Endothelial cell of umbilical vein (primary cell): ENCODE measurements around the gene IL3RA. TPM values are rescaled to one million over a fixed set of nuclear protein-coding genes. Genes with fewer than 3 reads are reported as not detected.

ENCODE experiments used
- BruUV-seq: library from RNA; stranded (reverse); fragments of 400-500 nt; replicated peaks from 2 replicates; lab custom pipeline; 2021; lab: Mats Ljungman, UMichigan
- CTCF ChIA-PET: fragments of 300-600, 350-600 bp; sonication (Branson Sonifier 250); formaldehyde crosslinking; loops from one replicate; lab custom pipeline; 2021; ENCODE audit warnings: antibody characterized with exemption, inconsistent platforms; lab: Charles Lee
- POLR2A ChIA-PET: fragments of 300-600, 350-600 bp; sonication (Branson Sonifier 250); formaldehyde crosslinking; loops from one replicate; lab custom pipeline; 2021; ENCODE audit warnings: antibody characterized with exemption, inconsistent platforms; lab: Charles Lee
- DNase-seq: peaks from one replicate; pipeline ENCODE4 v3.0.0-alpha.2; 2011; ENCODE audit warnings: low read depth, low spot score
- FAIRE-seq: peaks from 2 replicates; lab custom pipeline; 2011; peaks lifted over from hg19 to GRCh38; lab: Jason Lieb, UNC
- H2AFZ ChIP-seq: 2 replicates; pipeline ENCODE4 v1.6.0; 2012; ENCODE audit warnings: low read depth, low read length, control low read depth, inconsistent platforms
- H3K27ac ChIP-seq: 2 replicates; pipeline ENCODE4 v1.5.1; 2011; ENCODE audit warnings: low read depth, mild to moderate bottlenecking, control low read depth, low read length, moderate library complexity; ENCODE audit not compliant: insufficient read depth
- H3K27me3 ChIP-seq, 2 experiments: 2 replicates each; pipeline versions ENCODE4 v1.6.0 to v1.6.1; 2011; ENCODE audit warnings: low read length in 2 of 2, mixed read lengths in 1 of 2; ENCODE audit not compliant: control insufficient read depth in 2 of 2, insufficient read depth in 2 of 2
- H3K36me3 ChIP-seq, 2 experiments: 2 replicates in 1 of 2; 3 replicates in 1 of 2; pipeline ENCODE4 v1.5.1; 2011; ENCODE audit warnings: low read length in 2 of 2, mild to moderate bottlenecking in 1 of 2, moderate library complexity in 1 of 2; ENCODE audit not compliant: control insufficient read depth in 2 of 2, insufficient read depth in 2 of 2; ENCODE audit errors: extremely low read depth in 1 of 2
- H3K4me1 ChIP-seq: 3 replicates; pipeline ENCODE4 v1.5.1; 2011; ENCODE audit warnings: mild to moderate bottlenecking, low read length; ENCODE audit not compliant: control insufficient read depth, insufficient read depth; ENCODE audit errors: extremely low read depth
- H3K4me2 ChIP-seq: 2 replicates; pipeline ENCODE4 v1.6.1; 2011; ENCODE audit warnings: low read length, control low read depth, mixed read lengths; ENCODE audit not compliant: insufficient read depth
- H3K4me3 ChIP-seq, 3 experiments: fragments of 200-600 bp in 1 of 3; sonication (generic), shearing (Covaris generic) in 1 of 3; replicated peaks in 1 of 3; 2 replicates each; pipeline ENCODE4 v1.5.1; 2011 to 2016; ENCODE audit warnings: control low read depth in 3 of 3, low read length in 3 of 3, mild to moderate bottlenecking in 2 of 3, inconsistent platforms in 1 of 3, low read depth in 1 of 3, moderate library complexity in 1 of 3; ENCODE audit not compliant: insufficient read depth in 1 of 3
- H3K79me2 ChIP-seq: 2 replicates; pipeline ENCODE4 v1.6.0; 2012; ENCODE audit warnings: low read length, inconsistent platforms; ENCODE audit not compliant: control insufficient read depth, insufficient read depth
- H3K9ac ChIP-seq: replicated peaks from 2 replicates; pipeline ENCODE3; 2011; ENCODE audit warnings: low read length, control low read depth; ENCODE audit not compliant: insufficient read depth; ENCODE audit errors: extremely low read depth
- H3K9me1 ChIP-seq: replicated peaks from 3 replicates; pipeline ENCODE4 v1.6.0; 2011; ENCODE audit warnings: mild to moderate bottlenecking, low read length; ENCODE audit not compliant: control insufficient read depth, insufficient read depth; ENCODE audit errors: extremely low read depth
- H3K9me3 ChIP-seq: replicated peaks from 2 replicates; pipeline ENCODE4 v1.5.1; 2012; ENCODE audit warnings: low read length, inconsistent platforms; ENCODE audit not compliant: control insufficient read depth, insufficient read depth
- H4K20me1 ChIP-seq: replicated peaks from 2 replicates; pipeline ENCODE3; 2011; ENCODE audit warnings: mild to moderate bottlenecking, low read length; ENCODE audit not compliant: control insufficient read depth, insufficient read depth; ENCODE audit errors: extremely low read depth
- CTCF ChIP-seq, 2 donors: IDR thresholded peaks; 1 replicate in 1 of 2; 2 replicates in 1 of 2; pipeline ENCODE4 v1.5.1; 2011; ENCODE audit warnings: low read length in 2 of 2, mild to moderate bottlenecking in 2 of 2, moderate library complexity in 2 of 2, control low read depth in 1 of 2, inconsistent platforms in 1 of 2, low read depth in 1 of 2; ENCODE audit not compliant: insufficient read depth in 1 of 2; ENCODE audit errors: extremely low read depth in 1 of 2
- FOS ChIP-seq: IDR thresholded peaks from 2 replicates; pipeline ENCODE4 v1.6.1; 2011; ENCODE audit warnings: mild to moderate bottlenecking, low read length, moderate library complexity, borderline replicate concordance; ENCODE audit not compliant: insufficient read depth
- JUN ChIP-seq: IDR thresholded peaks from 2 replicates; pipeline ENCODE4 v1.6.1; 2011; ENCODE audit warnings: borderline replicate concordance, low read depth; ENCODE audit not compliant: insufficient read length, insufficient read depth
- MAX ChIP-seq: IDR thresholded peaks from 2 replicates; pipeline ENCODE4 v1.6.1; 2011; ENCODE audit not compliant: insufficient read depth, insufficient read length
- MYC ChIP-seq: IDR thresholded peaks from one replicate; pipeline ENCODE4 v1.6.1; 2011; ENCODE audit warnings: mild to moderate bottlenecking, low read depth, low read length
- POLR2A ChIP-seq: IDR thresholded peaks from 2 replicates; pipeline ENCODE4 v1.6.1; 2012; ENCODE audit warnings: low read depth, mild to moderate bottlenecking, control low read depth, low read length
- dilution Hi-C: fragments of 300-500 bp; cut with MboI; formaldehyde crosslinking; loops from one replicate; pipeline ENCODE4 v1.15.0; 2019; ENCODE audit warnings: low sequenced_read_pairs; ENCODE audit not compliant: extremely low pct_ligation_motif_present
- intact Hi-C: fragments of 100-400 bp; cut with micrococcal nuclease; formaldehyde crosslinking; loops from one replicate; pipeline ENCODE4 v1.10.0; 2022
- polyA plus RNA-seq, 4 experiments: library from polyadenylated mRNA; depleted of rRNA in 3 of 4; stranded (reverse) in 3 of 4; unstranded in 1 of 4; fragments of >200 nt; gene quantifications; 2 replicates each; pipeline versions ENCODE4 v1.2.1 to v1.2.3, GENCODE V29; 2011 to 2012; ENCODE audit warnings: missing spikeins in 1 of 4
- total RNA-seq: library from RNA; stranded (reverse); gene quantifications from 2 replicates; pipeline ENCODE4 v1.2.3, GENCODE V29; 2021

The IL3RA gene
- total and polyA plus RNA-seq, 2 donors (not counting 3 experiments of a cell fraction or from before 2014, with no cell fraction given): 28.9 to 35.1 TPM

GRCh38 chrX:1294301-1295067 lies 42.1 kb upstream of the IL3RA start:
- Histone ChIP-seq H3K4me3 (no peak overlapping the region), H3K4me1 (no peaks in the 10 kb centered on the region), H4K20me1 (no peaks in the 10 kb centered on the region), H3K79me2 (no peaks in the 10 kb centered on the region), H3K27ac (no peak overlapping the region), H3K9me3 (no peaks in the 10 kb centered on the region), H3K36me3 (no peaks in the 10 kb centered on the region), H3K9ac (no peak overlapping the region), H3K27me3 (no peaks in the 10 kb centered on the region), H3K4me2 (no peak overlapping the region), H3K9me1 (no peaks in the 10 kb centered on the region), H2AFZ (no peak overlapping the region)
- DNase-seq (no peak), FAIRE-seq (no peak)
- no peak for TF ChIP-seq MYC
- no peak for TF ChIP-seq MAX
- TF ChIP-seq POLR2A: no peak
- no peak for TF ChIP-seq FOS
- TF ChIP-seq CTCF (IDR thresholded peaks at IDR 0.05; ENCODE audit: extremely low read depth in 1 of 2, insufficient read depth in 1 of 2, low read depth in 1 of 2, low read length in 2 of 2): no peak
- TF ChIP-seq JUN: no peak
- intact Hi-C loops: no loop called here
- CTCF ChIA-PET: no interaction called here
- dilution Hi-C loops: no loop called here
- POLR2A ChIA-PET: no interaction called here
- BruUV-seq: no TSS peak
